Keratinocyte (primary cell): Measurements from ENCODE around the gene CNTLN. TPM values are rescaled to one million over a fixed set of nuclear protein-coding genes. Genes with fewer than 3 reads are reported as not detected.

ENCODE experiments used
- DNase-seq: peaks from one replicate; pipeline ENCODE4 v3.0.0-alpha.2; 2011; ENCODE audit warnings: low read depth, missing footprints, low spot score
- FAIRE-seq: peaks from 2 replicates; lab custom pipeline; 2011; peaks lifted over from hg19 to GRCh38; lab: Jason Lieb, UNC
- H2AFZ ChIP-seq: 2 replicates; pipeline ENCODE4 v1.6.0; 2012; ENCODE audit warnings: low read length, control low read depth, inconsistent platforms; ENCODE audit not compliant: control insufficient read depth
- H3K27ac ChIP-seq: 2 replicates; pipeline ENCODE4 v1.5.1; 2011; ENCODE audit warnings: low read length; ENCODE audit not compliant: control insufficient read depth, insufficient read depth
- H3K27me3 ChIP-seq: 3 replicates; pipeline ENCODE4 v1.6.0; 2011; ENCODE audit warnings: low read length; ENCODE audit not compliant: control insufficient read depth, insufficient read depth; ENCODE audit errors: extremely low read depth
- H3K36me3 ChIP-seq, 2 experiments: 2 replicates in 1 of 2; 3 replicates in 1 of 2; pipeline ENCODE4 v1.5.1; 2011; ENCODE audit warnings: low read length in 2 of 2, mild to moderate bottlenecking in 1 of 2; ENCODE audit not compliant: control insufficient read depth in 2 of 2, insufficient read depth in 2 of 2; ENCODE audit errors: extremely low read depth in 1 of 2
- H3K4me1 ChIP-seq: 3 replicates; pipeline ENCODE4 v1.5.1; 2011; ENCODE audit warnings: low read length; ENCODE audit not compliant: control insufficient read depth, insufficient read depth; ENCODE audit errors: extremely low read depth
- H3K4me2 ChIP-seq: 3 replicates; pipeline ENCODE4 v1.6.0; 2011; ENCODE audit warnings: low read depth, low read length; ENCODE audit not compliant: control insufficient read depth, insufficient read depth; ENCODE audit errors: extremely low read depth
- H3K4me3 ChIP-seq, 3 experiments: fragments of 200-600 bp in 1 of 3; sonication (generic) in 1 of 3; 2 replicates in 2 of 3; 3 replicates in 1 of 3; pipeline ENCODE4 v1.5.1; 2011 to 2016; ENCODE audit warnings: low read length in 3 of 3, mild to moderate bottlenecking in 3 of 3, control low read depth in 2 of 3, inconsistent platforms in 1 of 3, low read depth in 1 of 3, mixed read lengths in 1 of 3, mixed run types in 1 of 3, moderate library complexity in 1 of 3; ENCODE audit not compliant: control insufficient read depth in 2 of 3, insufficient read depth in 2 of 3; ENCODE audit errors: extremely low read depth in 1 of 3
- H3K79me2 ChIP-seq: 2 replicates; pipeline ENCODE4 v1.6.0; 2012; ENCODE audit warnings: low read length; ENCODE audit not compliant: control insufficient read depth, insufficient read depth
- H3K9ac ChIP-seq: 3 replicates; pipeline ENCODE4 v1.6.0; 2011; ENCODE audit warnings: low read length; ENCODE audit not compliant: control insufficient read depth, insufficient read depth; ENCODE audit errors: extremely low read depth
- H3K9me1 ChIP-seq: 3 replicates; pipeline ENCODE4 v1.6.0; 2011; ENCODE audit warnings: low read length; ENCODE audit not compliant: control insufficient read depth, insufficient read depth; ENCODE audit errors: extremely low read depth
- H3K9me3 ChIP-seq: 2 replicates; pipeline ENCODE4 v1.5.1; 2012; ENCODE audit warnings: low read depth, low read length; ENCODE audit not compliant: control insufficient read depth
- H4K20me1 ChIP-seq: 3 replicates; pipeline ENCODE4 v1.6.0; 2011; ENCODE audit warnings: low read length; ENCODE audit not compliant: control insufficient read depth, insufficient read depth; ENCODE audit errors: extremely low read depth
- EZH2 ChIP-seq: IDR thresholded peaks from one replicate; pipeline ENCODE4 v1.6.1; 2012; ENCODE audit warnings: inconsistent platforms, mild to moderate bottlenecking, low read length, moderate library complexity
- dilution Hi-C: fragments of 300-500 bp; cut with MboI; formaldehyde crosslinking; loops from one replicate; pipeline ENCODE4 v1.7.0; 2020; ENCODE audit warnings: low sequenced_read_pairs; ENCODE audit not compliant: extremely low pct_ligation_motif_present
- polyA plus RNA-seq, 5 experiments: library from polyadenylated mRNA; depleted of rRNA in 3 of 5; stranded (reverse) in 3 of 5; stranded (forward) in 1 of 5; unstranded in 1 of 5; fragments of >200 nt; gene quantifications; 1 replicate in 1 of 5; 2 replicates in 3 of 5; 3 replicates in 1 of 5; pipeline versions ENCODE4 v1.2.1 to v1.2.3, GENCODE V29; 2011 to 2012; ENCODE audit warnings: missing spikeins in 2 of 5, low read depth in 1 of 5, low replicate concordance in 1 of 5
- TF ChIP-seq, protein P1 (sequence below), 3 experiments: IDR thresholded peaks in 1 of 3; conservative IDR thresholded peaks in 1 of 3; optimal IDR thresholded peaks in 1 of 3; 2 replicates in 2 of 3; 3 replicates in 1 of 3; pipeline versions ENCODE3 to v1.5.1; 2011; ENCODE audit warnings: low read length in 3 of 3, mild to moderate bottlenecking in 3 of 3, moderate library complexity in 2 of 3, control low read depth in 1 of 3, inconsistent platforms in 1 of 3; ENCODE audit not compliant: insufficient read depth in 2 of 3; ENCODE audit errors: extremely low read depth in 1 of 3

Gene CNTLN
- polyA plus RNA-seq, 1 donor (not counting 4 experiments of a cell fraction or from before 2014, with no cell fraction given): 2.4 TPM

DNA sequence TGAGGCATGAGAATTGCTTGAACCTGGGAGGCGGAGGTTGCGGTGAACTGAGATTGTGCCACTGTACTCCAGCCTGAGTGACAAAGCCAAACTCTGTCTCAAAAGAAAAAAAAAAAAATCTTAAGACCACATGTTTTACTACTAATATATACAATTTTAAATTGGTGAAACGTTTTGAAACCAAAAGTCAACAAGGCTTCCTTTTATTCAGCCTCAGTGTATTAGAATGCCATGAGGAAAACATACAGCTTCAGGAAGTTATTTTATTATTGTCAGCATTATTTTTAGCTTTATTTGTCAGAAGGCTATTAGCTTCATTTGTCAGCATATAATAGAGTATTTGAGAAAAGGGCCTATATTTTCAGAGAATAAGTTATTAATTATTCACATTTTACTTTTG lies 280.1 kb downstream of the CNTLN start:
- dilution Hi-C loops: no loop called here
- H3K4me1 ChIP-seq: no peaks in the 10 kb centered on the region
- TF ChIP-seq, protein P1, sequence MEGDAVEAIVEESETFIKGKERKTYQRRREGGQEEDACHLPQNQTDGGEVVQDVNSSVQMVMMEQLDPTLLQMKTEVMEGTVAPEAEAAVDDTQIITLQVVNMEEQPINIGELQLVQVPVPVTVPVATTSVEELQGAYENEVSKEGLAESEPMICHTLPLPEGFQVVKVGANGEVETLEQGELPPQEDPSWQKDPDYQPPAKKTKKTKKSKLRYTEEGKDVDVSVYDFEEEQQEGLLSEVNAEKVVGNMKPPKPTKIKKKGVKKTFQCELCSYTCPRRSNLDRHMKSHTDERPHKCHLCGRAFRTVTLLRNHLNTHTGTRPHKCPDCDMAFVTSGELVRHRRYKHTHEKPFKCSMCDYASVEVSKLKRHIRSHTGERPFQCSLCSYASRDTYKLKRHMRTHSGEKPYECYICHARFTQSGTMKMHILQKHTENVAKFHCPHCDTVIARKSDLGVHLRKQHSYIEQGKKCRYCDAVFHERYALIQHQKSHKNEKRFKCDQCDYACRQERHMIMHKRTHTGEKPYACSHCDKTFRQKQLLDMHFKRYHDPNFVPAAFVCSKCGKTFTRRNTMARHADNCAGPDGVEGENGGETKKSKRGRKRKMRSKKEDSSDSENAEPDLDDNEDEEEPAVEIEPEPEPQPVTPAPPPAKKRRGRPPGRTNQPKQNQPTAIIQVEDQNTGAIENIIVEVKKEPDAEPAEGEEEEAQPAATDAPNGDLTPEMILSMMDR (optimal IDR thresholded peaks at IDR 0.05 in 1 of 3, IDR thresholded peaks at IDR 0.05 in 1 of 3, conservative IDR thresholded peaks at IDR 0.05 in 1 of 3; ENCODE audit: extremely low read depth in 1 of 3, insufficient read depth in 2 of 3, low read length in 3 of 3): no peak
- no peak for TF ChIP-seq EZH2
- no peak overlapping the region for H3K27ac ChIP-seq
- H3K36me3 ChIP-seq: no peaks in the 10 kb centered on the region
- no peaks in the 10 kb centered on the region for H3K79me2 ChIP-seq
- no peak overlapping the region for H3K4me3 ChIP-seq
- H2AFZ ChIP-seq: no peak overlapping the region
- no peaks in the 10 kb centered on the region for H4K20me1 ChIP-seq
- no peak overlapping the region for H3K9ac ChIP-seq
- no peak overlapping the region for H3K4me2 ChIP-seq
- H3K27me3 ChIP-seq: no peaks in the 10 kb centered on the region
- DNase-seq (no peak), FAIRE-seq (no peak)
- no peaks in the 10 kb centered on the region for H3K9me3 ChIP-seq
- no peaks in the 10 kb centered on the region for H3K9me1 ChIP-seq

DNA sequence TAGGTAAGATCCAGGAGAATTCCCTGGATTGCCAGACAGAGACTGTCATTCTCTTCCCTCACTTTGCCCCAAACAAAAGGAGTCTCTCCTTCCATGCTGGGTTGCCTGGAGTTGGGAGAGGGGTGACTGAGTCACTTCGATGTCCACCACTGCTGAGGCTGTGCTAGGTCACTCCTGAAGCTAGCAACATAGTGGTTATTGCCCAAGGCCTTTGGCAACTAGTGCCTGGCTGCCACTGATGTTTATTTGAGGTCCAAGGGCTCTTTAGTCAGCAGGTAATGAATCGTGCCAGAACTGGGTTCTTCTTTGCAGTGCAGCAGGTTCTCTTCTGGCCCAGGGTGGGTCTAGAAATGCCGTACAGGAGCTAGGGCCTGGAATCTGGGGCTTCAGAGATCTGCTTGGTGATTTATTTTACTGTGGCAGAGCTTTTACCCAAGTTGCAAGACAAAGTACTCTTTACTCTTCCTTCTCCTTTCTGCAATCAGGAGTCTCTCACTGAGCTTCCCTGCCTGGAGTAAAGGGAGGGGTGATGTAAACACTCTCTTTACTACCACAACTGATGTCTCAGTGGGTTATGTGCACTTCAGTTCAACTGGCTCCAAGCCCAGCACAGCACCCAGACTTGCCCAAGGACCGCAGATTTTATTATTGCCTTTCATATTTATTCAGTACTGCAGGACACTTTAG lies 288.3 kb downstream of the CNTLN start:
- no peaks in the 10 kb centered on the region for H3K27me3 ChIP-seq
- no peaks in the 10 kb centered on the region for H3K9me3 ChIP-seq
- no peak for FAIRE-seq
- TF ChIP-seq, protein P1 (optimal IDR thresholded peaks at IDR 0.05 in 1 of 3, IDR thresholded peaks at IDR 0.05 in 1 of 3, conservative IDR thresholded peaks at IDR 0.05 in 1 of 3; ENCODE audit: extremely low read depth in 1 of 3, insufficient read depth in 2 of 3, low read length in 3 of 3): no peak
- no peak for TF ChIP-seq EZH2
- H3K36me3 ChIP-seq: no peaks in the 10 kb centered on the region
- H3K9ac ChIP-seq: no peak overlapping the region
- dilution Hi-C loops: no loop called here
- H3K79me2 ChIP-seq: no peaks in the 10 kb centered on the region
- no peak overlapping the region for H3K4me2 ChIP-seq
- no peaks in the 10 kb centered on the region for H3K4me1 ChIP-seq
- no peak overlapping the region for H2AFZ ChIP-seq
- no peak overlapping the region for H3K4me3 ChIP-seq
- H3K9me1 ChIP-seq: no peaks in the 10 kb centered on the region
- no peaks in the 10 kb centered on the region for H4K20me1 ChIP-seq
- H3K27ac ChIP-seq: no peak overlapping the region
- no peak for DNase-seq
